Stimulated activated CD8-positive, alpha-beta memory T cell treated with anti-CD3 and anti-CD28 coated beads, Interleukin-2, amount 100 ng/mL, for 48 hours (primary cell): ENCODE measurements around the gene ANKRD60.
A peak's percentile ranks its signal among the peaks of the same experiment; 100 is the strongest.

Experiments
- DNase-seq, 2 donors: peaks; one replicate each; pipeline ENCODE4 v3.0.0-alpha.2; 2020; ENCODE audit warnings: low read depth in 2 of 2

The ANKRD60 gene, protein sequence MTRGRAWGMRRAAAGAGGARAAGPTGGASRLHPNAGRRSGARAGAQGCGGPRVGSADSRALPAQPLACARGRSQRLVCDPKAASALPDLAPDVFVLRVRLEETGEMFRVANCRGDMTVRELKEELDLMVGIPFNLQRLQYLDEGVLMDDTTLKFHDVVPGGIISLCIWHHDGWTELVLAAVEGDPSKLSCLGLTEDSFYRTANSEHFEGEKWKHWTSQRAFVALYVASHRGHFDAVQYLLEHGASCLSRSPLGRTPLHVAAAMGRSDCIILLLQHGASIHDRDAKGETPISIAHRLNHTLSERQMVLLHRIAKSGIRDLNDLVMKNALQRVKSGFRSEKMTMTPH

DNA sequence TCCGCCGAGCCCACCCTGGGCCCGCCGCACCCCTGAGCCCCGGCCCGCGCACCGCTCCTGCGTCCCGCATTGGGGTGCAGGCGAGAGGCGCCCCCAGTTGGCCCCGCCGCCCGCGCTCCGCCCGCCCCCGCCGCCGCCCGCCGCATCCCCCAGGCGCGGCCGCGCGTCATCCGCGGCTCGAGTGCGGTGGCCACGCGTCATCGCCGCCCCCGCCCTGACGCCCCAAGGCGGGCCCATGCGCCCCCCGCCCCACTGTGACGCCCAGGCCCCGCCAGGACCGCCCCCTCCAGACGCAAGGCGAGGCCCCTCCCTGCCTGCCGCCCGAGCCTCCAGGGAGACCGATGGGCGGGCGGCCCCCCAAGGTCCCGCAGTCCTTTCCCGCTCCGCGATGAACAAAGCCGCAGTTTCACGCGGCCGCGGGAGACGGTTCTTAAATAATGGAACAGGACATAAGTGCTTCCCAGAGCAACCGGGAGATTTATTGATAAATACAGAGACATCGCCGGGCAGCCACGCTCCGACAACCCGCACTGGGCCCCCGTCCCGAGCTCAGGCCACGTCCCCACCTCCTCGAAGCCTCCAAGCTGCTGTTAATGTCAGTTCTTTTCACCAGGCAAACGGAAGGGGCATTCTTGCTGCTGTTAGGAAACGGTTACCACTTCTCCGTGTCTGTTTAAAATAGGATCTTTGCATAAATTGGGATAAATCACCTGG is at the start of gene ANKRD60:
TSS of gene ANKRD60 (minus strand) at position 170 of the 714 bp plus-strand sequence. CDS start at position 170, 0 bp downstream.
- peak; percentile 12 to 30 for DNase-seq

- no peak for DNase-seq
These were observed 49.4 kb upstream of the ANKRD60 start for GRCh38 chr20:58277578-58278472.

DNA sequence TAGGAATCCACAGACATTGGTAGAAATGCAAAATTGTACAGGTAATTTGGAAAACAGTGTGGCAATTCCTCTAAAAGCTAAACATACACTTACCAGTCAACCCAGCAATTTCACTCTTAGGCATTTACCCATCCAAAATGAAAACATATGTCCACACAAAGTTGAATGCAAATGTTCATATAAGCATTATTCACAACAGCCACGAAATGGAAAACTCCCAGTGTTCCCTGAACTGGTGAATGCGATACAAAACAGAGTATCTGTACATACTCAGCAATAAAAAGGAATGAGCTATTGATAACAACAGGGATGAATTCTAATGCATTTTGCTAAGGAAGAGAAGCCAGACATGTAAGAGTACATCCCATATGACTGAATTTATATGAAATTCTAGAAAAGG is 48.7 kb upstream of the ANKRD60 start:
- no peak for DNase-seq

DNA sequence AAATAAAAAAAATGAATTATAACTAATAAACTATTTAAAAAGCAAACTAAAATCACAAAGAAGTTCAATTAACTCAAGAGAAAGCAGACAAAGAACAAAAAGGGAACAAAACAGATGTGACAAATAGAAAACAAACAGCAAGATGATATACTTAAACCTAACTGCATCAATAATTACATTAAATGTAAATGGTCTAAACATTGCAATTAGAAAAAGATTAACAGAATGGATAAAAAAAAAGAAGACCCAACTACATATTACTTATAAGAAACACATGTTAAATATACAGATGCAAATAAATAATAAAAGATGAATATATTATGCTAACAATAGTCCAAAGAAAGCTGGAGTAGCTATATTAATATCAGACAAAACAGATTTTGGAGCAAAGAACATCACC is 45.9 kb upstream of the ANKRD60 start:
- no peak for DNase-seq

GRCh38 chr20:58271606-58272351 is 43.3 kb upstream of the ANKRD60 start:
- peak; percentile 27 to 30 for DNase-seq

DNA sequence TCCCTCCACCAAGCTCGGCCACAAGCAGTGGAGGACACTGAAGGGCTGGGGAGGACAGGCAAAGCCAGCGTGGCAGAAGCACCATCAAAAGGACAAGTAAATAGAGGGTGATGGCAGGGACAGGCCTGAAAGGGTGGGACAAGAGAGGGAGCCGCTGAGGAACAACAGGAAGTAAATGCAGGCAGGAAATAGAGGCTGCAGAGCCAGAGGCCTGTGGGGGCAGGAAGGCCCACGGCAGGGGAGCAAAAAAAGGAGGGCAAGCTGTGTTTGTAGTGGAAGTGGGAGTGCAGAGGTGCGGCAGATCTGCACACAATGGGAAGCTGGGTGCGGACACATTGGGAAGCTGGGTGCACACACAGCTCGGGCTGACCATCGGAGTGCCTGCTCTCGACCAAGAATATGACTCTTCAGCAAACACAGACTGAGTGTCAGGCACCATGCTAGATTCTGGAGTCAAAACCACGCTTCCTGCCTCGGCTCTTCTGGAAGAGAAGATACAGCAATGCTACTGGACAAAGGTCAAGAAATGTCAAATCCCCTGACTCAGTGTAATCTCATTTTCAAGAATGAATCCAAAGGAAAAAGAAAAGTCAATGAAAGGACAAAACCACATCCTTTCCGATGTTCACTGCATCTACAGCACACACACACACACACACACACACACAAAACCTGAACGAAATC is 40.6 kb upstream of the ANKRD60 start:
- DNase-seq, result no peak

- no peak for DNase-seq
These were observed 40.0 kb upstream of the ANKRD60 start for GRCh38 chr20:58268421-58268821.

DNA sequence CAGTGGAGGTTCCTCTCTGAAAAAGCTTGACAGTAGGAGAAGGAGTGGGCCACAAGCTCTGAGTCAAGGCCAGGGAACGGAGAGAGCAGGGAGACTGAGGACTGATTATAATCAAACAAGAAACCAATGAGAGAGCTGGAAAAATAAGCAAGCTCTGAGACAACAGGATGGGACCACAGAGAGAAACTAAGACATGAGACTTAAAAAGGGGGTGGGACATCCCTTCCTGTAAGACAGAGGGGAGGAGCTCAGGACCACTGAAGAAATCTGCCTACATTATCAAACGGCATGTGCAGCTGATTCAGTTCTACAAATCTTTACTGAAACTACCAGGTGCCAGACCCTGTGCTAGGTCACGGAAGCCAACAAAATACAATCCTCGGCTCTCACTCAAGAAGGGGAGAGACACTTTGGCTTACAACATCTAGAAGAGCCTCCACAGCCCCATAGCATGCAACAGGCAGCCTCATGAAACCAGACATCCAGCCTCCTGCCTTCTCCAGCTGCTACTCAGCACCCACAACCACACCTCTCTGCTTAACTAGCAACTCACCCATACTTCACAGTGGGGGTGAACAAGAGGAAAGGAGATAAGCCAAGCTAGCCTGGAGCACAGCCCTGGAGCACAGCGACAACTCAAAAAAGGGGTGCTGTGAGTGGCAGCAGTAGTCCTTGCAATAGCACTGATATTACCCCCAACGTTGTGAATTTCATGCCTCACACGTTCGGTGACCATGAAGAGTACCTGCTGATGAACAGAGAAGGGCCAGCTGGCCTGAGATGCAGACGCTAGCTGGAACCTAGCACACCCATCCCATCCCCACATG is 39.1 kb upstream of the ANKRD60 start:
- no peak for DNase-seq

DNA sequence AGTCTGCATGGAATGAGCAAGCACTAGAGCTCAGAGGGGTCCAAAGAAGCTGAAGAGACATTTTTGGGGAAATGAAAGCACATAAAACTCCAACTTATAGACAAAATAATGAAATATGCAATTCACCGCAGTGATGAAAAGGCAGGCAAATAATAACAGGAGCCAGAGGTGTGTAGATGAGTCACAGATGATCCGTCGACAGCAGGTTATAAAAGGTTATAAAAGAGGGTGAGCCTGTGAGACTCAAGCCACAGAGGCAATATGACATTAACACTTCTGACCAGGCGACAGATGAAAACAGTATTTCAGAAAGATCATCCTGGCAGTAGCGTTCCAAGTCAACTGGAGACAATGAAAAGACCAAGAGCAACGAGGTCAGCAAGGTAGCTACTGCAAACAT is 35.8 kb upstream of the ANKRD60 start:
- DNase-seq, result no peak

- no peak for DNase-seq
These were observed 33.2 kb upstream of the ANKRD60 start for GRCh38 chr20:58261660-58262059.

- no peak for DNase-seq
These were observed 31.6 kb upstream of the ANKRD60 start for GRCh38 chr20:58260006-58260405.

- DNase-seq, result no peak
These were observed 28.4 kb upstream of the ANKRD60 start for GRCh38 chr20:58256842-58257241.

- DNase-seq, result no peak
These were observed 27.9 kb upstream of the ANKRD60 start for GRCh38 chr20:58256307-58256706.

GRCh38 chr20:58254890-58255289 is 26.4 kb upstream of the ANKRD60 start:
- DNase-seq, result no peak

DNA sequence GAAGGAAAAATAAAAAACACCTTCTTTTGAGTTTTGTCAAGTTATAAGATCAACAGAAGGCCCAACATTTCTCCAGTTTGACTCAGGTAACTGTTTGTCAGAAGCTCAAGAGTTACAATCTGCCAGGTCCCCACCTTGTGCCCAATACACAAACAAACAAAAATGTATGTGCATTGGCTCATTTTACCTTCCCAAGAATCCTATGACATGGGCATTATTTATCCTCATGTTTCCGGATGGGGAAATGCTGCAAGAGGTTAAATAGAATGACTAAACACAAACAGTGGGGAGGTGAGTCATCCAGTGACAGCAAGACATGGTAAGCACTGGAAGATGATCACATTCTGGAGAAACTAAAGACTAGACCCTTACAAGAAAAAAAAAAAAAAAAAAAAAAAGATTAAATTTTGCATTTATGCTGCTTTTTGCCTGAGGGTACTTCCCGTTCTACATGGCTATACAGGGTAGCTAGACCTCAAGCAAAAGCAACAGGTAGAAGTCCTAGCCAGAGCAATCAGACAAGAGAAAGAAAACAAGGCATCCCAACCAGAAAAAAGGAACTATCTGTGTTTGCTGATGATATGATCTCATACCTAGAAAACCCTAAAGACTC is 23.6 kb upstream of the ANKRD60 start:
- DNase-seq, result no peak

DNA sequence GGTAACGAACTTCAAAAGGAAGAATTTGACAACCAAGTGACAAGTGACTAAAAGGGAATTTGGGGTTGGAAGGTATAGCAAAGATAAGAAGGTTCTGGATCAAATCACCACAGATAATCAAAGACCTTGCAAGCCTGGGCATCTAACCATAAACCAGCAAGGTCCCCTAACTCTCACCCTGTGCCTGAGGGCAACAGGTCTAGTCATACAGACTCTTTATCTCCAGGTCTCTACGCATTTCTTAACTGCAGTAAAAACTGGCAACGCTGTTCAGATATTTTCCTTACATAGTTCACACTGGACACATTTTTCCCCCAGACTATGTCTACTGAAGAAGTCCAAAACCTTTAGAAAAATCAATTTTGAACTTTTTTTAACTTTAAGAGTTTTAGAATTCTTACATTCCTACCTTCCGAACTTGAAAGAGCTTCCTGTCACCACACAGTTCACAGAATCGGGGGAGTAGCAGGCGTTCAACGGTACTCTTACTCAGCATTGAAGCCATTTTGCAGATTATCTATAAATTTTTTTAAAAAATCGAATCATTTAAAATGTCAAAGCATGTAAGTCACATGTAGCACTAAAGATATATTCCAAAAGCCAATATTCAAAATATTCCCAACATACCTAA is 23.0 kb upstream of the ANKRD60 start:
- no peak for DNase-seq

DNA sequence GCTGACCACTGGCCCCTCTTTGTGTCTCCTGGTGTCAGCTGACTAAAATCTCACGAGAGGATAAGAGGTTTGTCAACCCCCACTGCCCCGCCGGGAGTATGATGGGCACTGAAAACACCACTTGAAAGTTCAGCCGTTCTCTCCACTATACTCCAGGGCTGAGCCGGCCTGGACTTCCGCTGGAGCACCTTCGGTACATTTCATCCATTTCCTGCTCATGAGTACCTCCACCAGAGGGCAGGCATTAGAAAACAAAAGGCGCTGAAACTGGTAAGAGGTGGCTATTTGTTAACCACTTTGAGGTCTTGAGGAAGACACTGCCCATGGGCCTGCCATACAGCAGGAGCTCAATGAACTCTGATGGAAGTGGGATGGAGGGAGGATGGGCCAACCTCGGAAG is 17.9 kb upstream of the ANKRD60 start:
- DNase-seq, result no peak

- DNase-seq, result no peak
These were observed 17.5 kb upstream of the ANKRD60 start for GRCh38 chr20:58245931-58246330.
